Ascending aorta (tissue), 2 donors: ENCODE results near the gene CCL17. TPM values are rescaled to one million over a fixed set of nuclear protein-coding genes. Genes with fewer than 3 reads are reported as not detected.

ENCODE experiments used
- DNase-seq, 2 donors: peaks; one replicate each; pipeline ENCODE4 v3.0.0-alpha.2; 2019; ENCODE audit warnings: low spot score in 2 of 2
- H3K27ac ChIP-seq, 2 donors: fragments of 200-600 bp; sonication (generic); one replicate each; pipeline ENCODE4 v1.5.1; 2016 to 2017; ENCODE audit warnings: mild to moderate bottlenecking in 1 of 2
- H3K27me3 ChIP-seq: fragments of 200-600 bp; sonication (generic); one replicate; pipeline ENCODE4 v1.5.1; 2017
- H3K36me3 ChIP-seq, 2 donors: fragments of 200-600 bp; sonication (generic); one replicate each; pipeline ENCODE4 v1.5.1; 2016
- H3K4me1 ChIP-seq, 2 donors: fragments of 200-600 bp; sonication (generic); one replicate each; pipeline ENCODE4 v1.5.1; 2016 to 2017; ENCODE audit warnings: mild to moderate bottlenecking in 1 of 2
- H3K4me3 ChIP-seq, 2 donors: fragments of 200-600 bp; sonication (generic); one replicate each; pipeline ENCODE4 v1.5.1; 2016 to 2017; ENCODE audit warnings: mild to moderate bottlenecking in 1 of 2
- H3K9me3 ChIP-seq, 2 donors: fragments of 200-600 bp; sonication (generic); one replicate each; pipeline ENCODE4 v1.5.1; 2016
- CTCF ChIP-seq, 3 experiments: fragments of 200-600 bp in 2 of 3; fragments of 450-650 bp in 1 of 3; sonication (generic) in 2 of 3; IDR thresholded peaks; one replicate each; pipeline ENCODE4 v1.5.1; 2016 to 2019; ENCODE audit warnings: antibody characterized with exemption in 3 of 3, mild to moderate bottlenecking in 1 of 3, moderate library complexity in 1 of 3
- intact Hi-C: fragments of 100-400 bp; cut with DNase I; formaldehyde crosslinking; loops from one replicate; pipeline ENCODE4 v1.15.1; 2023
- total RNA-seq: library from RNA; depleted of rRNA; stranded (reverse); fragments of >200 nt; gene quantifications from one replicate; pipeline ENCODE4 v1.1.0, GENCODE V29; 2016

Gene CCL17
- not detected for total RNA-seq

DNA sequence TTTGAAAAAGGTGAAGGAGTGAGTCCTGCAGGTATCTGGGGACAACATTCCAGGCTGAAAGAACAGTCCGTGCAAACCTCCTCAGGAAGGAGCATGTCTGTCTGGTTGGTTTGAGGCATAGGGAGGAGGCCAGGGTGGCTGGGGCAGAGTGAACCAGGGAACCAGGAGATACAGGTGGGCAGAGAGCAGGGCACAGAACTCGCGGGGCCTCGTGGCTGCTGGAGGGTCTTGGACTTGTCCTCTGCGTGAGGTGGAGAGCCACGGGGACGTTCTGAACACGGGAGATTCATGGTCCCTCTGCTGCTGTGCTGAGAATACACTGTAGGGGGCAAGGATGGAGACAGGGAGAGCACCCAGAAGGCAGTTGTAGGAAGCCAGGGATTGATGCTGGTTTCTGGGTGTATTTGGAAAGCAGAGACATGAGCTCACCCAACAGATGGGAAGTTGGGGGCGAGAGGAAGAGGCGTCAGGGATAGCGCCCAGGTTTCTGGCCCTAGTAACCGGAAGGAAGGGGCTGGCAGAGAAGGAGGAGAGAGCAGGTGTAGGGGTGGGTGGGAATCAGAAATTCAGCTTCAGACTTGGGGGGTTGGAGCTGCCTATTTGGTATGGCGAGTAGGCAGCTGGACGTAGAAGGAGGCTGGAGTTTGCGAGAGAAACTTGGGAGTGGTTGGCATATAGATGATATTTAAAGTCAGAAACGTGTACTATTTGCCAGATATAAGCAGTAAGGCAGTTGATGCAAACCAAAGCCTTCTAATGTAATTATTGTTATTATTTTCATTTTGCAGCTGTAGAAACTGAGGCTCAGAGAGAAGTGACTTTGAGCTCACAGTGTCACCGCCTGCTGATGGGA lies at the start of gene CCL17:
Gene CCL17 (plus strand): TSS at position 803 of the 853 bp plus-strand sequence. CDS start 9,166 bp downstream, outside the sequence.
- Histone ChIP-seq H3K36me3 (no peaks in the 10 kb centered on the region), H3K27me3 (no peaks in the 10 kb centered on the region), H3K4me1 (no peaks in the 10 kb centered on the region), H3K9me3 (no peaks in the 10 kb centered on the region), H3K27ac (no peak within 1 kb of the TSS), H3K4me3 (no peak within 1 kb of the TSS)
- no peak for DNase-seq
- TF ChIP-seq CTCF (IDR thresholded peaks at IDR 0.05) = no peak
- intact Hi-C loops = no loop called here

DNA sequence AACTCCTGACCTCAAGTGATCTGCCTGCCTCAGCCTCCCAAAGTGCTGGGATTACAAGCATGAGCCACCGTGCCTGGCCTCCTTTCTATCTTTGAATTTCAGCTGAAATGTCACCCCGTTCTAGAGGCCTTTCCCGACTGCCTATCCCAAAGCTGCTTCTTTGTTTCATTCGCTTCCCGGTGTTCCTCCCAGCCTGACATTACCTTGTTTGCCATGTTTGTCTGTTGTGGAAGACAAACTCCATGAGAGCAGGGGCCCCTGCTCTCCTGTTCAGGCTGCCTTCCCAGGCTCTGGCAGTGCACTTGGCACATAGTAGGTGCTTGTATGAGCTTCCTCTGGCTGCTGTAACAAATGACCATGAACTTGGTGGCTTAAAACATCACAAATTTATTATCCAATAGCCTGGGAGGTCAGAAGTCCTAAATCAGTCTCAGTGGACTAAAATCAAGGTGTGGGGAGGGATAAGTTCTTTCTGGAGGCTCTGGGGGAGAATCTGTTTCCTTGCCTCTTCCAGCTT lies 48.6 kb upstream of the CCL17 start:
- intact Hi-C loops = no loop called here
- no peak for TF ChIP-seq CTCF (IDR thresholded peaks at IDR 0.05)
- no peak overlapping the region for H3K4me3 ChIP-seq
- no peaks in the 10 kb centered on the region for H3K36me3 ChIP-seq
- no peaks in the 10 kb centered on the region for H3K9me3 ChIP-seq
- no peaks in the 10 kb centered on the region for H3K4me1 ChIP-seq
- no peak overlapping the region for H3K27ac ChIP-seq
- no peaks in the 10 kb centered on the region for H3K27me3 ChIP-seq
- no peak for DNase-seq

DNA sequence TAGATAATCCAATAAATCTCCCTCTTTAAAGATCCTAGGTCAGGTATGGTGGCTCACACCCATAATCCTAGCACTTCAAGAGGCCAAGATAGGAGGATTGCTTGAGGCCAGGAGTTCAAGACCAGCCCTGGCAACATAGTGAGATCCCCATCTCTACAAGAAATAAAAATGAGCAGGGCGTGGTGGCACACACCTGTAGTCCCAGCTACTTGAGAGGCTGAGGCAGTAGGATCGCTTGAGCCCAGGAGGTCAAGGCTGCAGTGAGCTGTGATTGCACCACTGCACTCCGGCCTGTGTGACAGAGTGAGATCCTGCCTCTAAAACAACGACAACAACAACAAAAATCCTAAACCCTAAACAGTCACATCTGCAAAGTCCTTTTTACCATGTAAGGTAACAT lies 48.0 kb upstream of the CCL17 start:
- H3K36me3 ChIP-seq = no peaks in the 10 kb centered on the region
- H3K9me3 ChIP-seq = no peaks in the 10 kb centered on the region
- no peaks in the 10 kb centered on the region for H3K27me3 ChIP-seq
- no peaks in the 10 kb centered on the region for H3K4me1 ChIP-seq
- no peak for DNase-seq
- intact Hi-C loops = no loop called here
- no peak overlapping the region for H3K4me3 ChIP-seq
- TF ChIP-seq CTCF (IDR thresholded peaks at IDR 0.05) = no peak
- no peak overlapping the region for H3K27ac ChIP-seq

- Histone ChIP-seq H3K4me1 (no peaks in the 10 kb centered on the region), H3K27me3 (no peaks in the 10 kb centered on the region), H3K27ac (no peak overlapping the region), H3K36me3 (no peaks in the 10 kb centered on the region), H3K4me3 (no peak overlapping the region), H3K9me3 (no peaks in the 10 kb centered on the region)
- intact Hi-C loops = no loop called here
- no peak for DNase-seq
- no peak for TF ChIP-seq CTCF (IDR thresholded peaks at IDR 0.05)
Measured at GRCh38 chr16:57357330-57358085, 47.1 kb upstream of the CCL17 start.

DNA sequence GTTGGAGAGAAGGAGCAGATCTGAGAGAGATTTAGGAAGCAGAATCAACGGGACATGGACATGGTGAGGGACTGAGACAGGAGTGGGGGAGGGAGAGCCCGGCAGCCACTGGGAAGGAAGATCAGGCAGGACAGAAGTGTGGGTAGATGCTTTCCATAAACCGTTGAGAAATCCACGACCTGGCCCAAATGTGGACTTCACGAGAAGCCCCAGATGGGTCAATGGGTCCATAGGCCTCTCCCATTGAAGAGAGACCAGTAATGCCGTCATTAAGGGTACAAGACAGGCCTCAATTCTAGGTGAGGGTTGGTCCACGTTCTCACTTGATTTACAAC lies 46.5 kb upstream of the CCL17 start:
- Histone ChIP-seq H3K4me3 (no peak overlapping the region), H3K36me3 (no peaks in the 10 kb centered on the region), H3K27ac (no peak overlapping the region), H3K4me1 (no peaks in the 10 kb centered on the region), H3K9me3 (no peaks in the 10 kb centered on the region), H3K27me3 (no peaks in the 10 kb centered on the region)
- no peak for TF ChIP-seq CTCF (IDR thresholded peaks at IDR 0.05)
- intact Hi-C loops = no loop called here
- DNase-seq = no peak
